Activated effector memory CD4-positive, alpha-beta T cell treated with Interleukin-2 at 50 U/mL for 16 hours (primary cell): ENCODE data around the gene TC2N.
"Not testable (repeated sequence)": the region's sequence is repeated elsewhere in the genome, so short reads cannot be mapped to it uniquely, and the experiment has no call there.

Source experiments
- DNase-seq: peaks from one replicate; pipeline ENCODE4 v3.0.0-alpha.2; 2020

The TC2N gene

DNA sequence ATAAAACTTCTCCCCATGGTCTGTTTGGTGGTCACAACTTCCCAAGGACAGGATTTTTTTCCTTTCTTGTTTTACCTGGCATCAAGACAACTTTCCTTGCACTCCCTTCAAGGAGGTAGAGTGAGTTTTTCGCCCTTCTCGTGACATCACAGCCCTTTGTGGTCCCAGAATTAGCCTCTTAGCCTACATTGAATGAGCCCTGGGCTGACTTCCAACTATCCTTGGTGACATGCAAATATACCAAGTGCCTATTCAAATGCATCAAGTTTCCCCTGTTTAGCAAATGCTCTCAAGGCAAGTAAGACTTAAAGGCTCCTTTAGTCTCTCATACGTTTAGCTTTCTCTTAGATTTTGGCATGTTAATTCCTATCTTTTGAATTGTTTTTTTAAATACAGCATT lies 36.6 kb downstream of the TC2N start:
- no peak for DNase-seq

DNA sequence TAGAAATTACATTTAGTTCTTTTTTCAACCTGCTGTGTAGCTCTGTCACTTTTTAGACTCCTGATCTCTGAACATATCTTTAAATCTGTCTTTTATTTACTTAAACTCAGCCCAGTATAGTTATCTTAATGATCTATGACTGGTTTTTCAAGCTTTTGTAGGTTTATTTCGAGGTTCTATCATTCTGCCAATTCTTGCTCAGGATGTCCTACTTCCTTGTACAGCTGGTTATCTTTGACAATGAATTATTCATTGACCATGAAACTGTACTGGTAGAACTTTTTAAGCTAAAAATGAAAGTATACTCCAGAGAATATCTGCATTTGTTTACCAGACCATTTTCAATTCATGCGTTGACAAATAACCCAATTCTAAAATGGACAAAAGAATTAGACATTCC lies 37.8 kb downstream of the TC2N start:
- DNase-seq, result no peak

DNA sequence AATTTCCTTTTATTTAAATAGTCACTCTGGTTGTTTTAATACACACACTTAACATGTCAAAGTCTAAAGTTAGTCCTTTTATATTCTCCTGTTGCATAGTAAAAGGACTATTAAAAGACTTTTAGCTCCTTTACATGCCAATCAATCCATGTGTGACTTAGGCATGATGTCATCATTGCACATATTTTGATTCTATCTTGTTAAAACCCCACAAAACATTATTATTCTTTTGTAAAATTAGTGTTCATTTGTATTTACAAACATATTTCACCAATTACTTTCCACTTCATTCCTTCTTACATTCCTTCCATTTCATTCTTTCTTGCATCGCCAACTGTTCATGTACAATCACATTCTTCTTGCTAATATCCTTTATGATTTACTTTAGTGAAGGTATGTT lies 39.6 kb downstream of the TC2N start:
- DNase-seq, result no peak

DNA sequence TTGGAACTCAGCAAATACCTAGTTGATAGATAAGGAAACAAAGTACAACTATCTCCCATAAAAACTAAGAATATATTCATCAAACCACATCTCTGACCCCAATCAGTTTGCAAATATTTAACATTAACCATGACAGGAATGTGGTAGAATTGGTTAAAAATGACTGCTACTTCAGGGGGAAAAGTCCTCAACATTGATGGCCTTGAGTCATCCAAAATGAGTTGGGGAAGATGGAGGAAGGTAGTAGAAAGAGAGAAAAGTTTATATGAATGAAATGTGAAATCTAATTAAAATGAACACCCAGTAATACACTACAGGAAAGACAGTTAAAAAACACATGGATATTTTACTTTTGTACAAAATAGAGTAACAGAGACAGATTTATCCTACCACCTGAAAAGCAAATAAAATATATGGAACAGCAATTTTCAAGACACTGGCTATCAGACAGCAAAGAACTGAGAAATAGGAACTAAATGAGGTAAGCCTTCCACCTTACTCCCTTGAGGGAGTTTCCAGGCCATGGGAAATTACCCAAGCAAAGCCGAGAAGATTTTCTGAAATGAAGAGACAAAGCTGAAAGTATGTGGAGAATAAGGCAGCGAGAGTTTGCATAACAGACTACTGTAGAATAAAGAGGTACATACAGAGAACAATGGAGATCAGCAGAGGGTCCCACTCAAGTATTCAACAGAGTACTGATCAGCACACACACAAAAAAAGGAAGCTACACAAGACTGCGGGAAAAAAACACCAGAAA lies 49.6 kb downstream of the TC2N start:
- DNase-seq, result no peak

DNA sequence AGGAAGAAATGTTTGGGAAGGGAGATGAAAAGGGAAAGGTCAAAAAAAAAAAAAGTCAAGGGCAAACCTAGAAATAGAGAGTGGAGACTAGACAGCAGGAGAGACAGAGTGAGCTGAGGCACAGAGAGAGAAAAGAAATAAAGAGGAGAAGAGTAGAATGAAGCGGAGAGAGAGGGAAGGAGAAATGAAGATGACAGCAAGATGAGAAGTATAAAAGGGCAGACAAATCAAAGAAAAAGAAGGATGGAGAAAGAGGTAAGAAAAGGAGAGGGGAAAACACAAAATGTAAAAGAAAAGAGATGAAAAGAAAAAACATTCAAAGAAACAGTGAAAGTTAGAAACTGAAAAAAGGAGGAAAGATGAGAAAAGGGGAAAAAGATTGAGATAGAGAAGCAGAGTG lies 53.0 kb downstream of the TC2N start:
- DNase-seq, result no peak

DNA sequence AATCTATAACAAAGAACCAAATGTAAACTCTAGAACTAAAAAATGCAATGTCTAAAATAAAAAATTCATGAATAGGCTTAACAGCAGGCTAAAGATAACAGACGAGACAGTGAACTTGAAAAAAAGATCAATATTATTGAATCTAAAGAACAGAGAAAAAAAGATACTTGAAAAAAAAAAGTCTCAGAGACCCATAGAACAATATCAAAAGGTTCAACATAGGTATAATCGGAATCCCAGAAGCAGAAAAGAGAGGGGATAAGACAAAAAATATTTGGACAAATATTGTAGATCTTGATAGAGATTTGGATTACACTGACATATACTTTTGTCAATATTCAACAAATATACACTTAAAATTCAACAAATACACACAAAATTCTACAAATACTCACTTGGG lies 56.6 kb downstream of the TC2N start:
- DNase-seq, result no peak

DNA sequence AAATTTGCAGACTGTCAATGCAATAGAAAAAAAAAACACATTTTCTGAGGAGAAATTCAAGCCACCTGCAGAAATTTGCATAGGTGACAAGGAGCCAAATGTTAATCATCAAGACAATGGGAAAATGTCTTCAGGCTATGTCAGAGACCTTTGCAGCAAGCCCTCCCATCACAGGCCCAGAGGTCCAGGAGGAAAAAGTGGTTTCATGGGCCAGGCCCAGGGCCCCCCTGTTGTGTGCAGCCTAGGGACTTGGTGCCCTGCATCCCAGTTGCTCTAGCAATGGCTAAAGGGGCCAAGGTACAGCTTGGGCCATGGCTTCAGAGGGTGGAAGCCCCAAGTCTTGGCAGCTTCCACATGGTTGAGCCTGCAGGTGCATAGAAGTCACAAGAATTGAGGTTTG lies 60.6 kb downstream of the TC2N start:
- DNase-seq, result no peak

DNA sequence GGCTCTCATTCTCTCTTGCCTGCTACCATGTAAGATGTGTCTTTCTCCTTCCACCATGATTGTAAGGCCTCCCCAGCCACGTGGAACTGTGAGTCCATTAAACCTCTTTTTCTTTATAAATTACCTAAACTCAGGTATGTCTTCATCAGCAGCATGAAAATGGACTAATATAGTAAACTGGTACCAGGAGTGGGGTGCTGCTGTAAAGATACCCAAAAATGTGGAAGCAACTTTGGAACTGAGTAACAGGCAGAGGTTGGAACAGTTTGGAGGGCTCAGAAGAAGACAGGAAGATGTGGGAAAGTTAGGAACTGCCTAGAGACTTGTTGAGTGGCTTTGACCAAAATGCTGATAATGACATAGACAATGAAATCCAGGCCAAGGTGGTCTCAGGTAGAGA lies 61.2 kb downstream of the TC2N start:
- DNase-seq, result not testable (repeated sequence)

DNA sequence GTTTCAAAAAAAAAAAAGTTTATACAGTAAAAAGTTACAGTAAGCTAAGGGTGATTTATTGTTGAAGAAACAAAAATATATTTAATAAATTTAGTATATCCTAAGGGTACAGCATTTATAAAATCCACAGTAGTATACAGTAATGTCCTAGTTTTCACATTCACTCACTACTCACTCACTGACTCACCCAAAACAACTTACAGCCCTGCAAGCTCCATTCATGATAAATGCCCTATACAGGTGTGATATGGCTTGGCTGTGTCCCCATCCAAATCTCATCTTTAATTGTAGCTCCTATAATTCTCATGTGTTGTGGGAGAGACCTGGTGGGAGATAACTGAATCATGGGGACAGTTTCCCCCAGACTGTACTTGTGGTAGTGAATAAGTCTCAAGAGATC lies 61.7 kb downstream of the TC2N start:
- no peak for DNase-seq

DNA sequence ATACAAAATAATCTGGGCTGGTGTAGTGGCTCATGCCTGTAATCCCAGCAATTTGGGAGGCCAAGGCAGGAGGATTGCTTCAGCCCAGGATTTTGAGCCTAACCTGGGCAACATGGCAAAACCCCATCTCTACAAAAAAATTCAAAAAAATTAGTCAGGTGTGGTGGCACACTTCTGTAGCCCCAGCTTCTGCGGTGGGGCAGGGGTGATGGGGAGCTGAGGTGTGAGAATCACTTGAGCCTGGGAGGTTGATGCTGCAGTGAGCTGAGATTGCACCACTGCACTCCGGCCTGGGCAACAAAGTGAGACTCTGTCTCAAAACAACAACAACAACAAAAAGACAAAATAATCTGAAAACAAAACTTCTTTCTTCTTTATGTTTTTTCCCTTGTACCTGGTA lies 66.0 kb downstream of the TC2N start:
- no peak for DNase-seq

DNA sequence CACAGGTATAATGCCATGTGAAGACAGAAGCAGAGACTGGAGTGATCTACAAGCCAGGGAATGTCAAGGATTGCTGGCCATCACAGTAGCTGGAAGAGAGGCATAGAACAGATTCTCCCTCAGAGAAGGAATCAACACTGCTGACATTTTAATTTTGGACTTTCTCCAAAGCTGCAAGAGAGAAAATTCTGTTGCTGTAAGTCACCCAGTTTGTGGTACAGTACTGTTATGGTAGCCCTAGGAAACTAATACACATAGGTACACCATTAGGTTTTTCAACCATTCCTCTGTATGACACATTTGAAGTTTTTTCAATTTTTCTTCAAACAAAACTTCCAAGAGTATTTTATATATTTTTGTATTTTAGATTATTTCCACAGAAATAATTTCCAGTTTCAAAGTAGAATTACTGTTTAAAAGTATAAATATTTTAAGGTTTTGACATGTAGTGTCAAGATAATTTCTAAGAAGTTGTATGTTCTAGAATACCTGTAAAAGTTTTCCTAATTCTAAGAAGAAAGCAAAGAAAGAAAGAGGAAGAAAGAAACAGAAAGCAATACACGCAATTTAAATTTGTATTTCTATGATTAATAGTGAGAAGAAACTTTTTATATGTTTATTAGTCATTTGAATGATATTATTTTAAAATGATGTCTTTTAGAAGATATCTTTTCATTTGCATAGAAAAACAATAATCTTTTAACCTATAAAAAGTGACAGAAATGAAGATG lies 70.6 kb downstream of the TC2N start:
- DNase-seq, result no peak

DNA sequence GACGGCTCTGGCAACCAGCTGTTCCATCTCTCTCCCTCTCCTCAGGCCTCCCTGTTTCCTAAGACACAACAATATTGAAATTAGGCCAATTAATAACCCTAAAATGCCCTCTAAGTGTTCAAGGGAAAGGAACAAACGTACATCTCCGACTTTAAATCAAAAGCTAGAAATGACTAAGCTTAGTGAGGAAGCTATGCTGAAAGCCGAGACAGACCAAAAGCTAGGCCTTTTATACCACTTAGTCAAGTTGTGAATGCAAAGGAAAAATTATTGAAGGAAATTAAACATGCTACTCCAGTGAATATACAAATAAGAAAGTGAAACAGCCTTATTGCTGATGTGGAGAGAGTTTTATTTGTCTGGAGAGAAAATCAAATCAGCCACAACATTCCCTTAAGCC lies 73.6 kb downstream of the TC2N start:
- no peak for DNase-seq

DNA sequence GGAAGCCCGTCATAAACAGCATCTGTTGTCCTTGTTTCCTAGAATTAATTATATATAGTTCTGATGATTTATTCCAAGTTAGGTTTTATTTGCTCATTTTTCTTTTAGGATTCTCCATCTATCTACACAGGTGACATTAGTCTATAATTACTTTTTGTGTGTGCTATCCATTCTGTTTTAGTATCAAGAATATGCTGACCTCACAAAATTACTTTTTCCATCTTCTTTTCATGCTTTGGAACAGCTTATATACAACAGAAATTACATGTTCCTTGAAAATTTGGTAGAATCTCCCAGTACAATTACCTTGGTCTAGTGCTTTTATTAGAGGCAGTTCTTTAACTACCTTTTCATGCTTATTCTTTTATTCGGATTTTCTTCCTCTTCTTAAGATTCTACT lies 81.1 kb downstream of the TC2N start:
- DNase-seq, result no peak

DNA sequence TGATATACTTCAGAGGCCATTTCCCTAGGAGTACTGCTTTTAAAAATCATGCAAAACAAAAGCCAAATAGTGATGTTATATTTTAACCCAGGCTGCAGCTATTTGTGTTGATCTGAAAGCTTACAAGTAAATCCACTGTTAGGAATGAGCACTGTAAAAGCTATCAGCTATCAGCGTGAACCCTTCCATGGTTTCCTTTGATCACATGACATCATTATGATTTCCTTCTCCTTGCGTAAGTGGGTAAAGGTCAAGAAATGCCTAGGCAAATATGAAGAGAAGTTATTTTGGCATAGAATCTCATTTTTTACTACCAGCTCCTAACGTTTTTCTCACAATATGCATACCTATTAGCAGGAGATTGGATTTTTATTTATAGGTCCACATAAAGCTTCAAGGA lies 86.9 kb downstream of the TC2N start:
- no peak for DNase-seq

DNA sequence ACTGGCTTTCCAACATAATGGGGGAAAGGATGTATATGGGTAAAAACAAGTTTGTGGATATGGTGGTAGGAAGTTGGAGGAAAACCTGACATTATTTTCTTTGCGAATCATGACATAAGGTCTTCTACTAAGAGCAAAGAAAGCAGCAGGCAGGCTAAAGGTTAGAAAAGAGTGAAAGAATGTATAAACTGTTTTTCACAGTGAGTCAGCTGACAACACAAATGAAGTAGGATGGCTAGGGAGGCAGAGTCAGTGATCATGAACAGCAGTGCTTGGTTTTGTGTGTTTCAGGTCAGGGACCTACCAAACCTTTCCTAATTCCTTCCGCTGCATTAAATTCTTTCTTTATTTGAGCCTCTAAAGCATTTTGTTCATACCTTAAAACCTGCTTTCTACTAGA lies 89.1 kb downstream of the TC2N start:
- DNase-seq, result no peak

DNA sequence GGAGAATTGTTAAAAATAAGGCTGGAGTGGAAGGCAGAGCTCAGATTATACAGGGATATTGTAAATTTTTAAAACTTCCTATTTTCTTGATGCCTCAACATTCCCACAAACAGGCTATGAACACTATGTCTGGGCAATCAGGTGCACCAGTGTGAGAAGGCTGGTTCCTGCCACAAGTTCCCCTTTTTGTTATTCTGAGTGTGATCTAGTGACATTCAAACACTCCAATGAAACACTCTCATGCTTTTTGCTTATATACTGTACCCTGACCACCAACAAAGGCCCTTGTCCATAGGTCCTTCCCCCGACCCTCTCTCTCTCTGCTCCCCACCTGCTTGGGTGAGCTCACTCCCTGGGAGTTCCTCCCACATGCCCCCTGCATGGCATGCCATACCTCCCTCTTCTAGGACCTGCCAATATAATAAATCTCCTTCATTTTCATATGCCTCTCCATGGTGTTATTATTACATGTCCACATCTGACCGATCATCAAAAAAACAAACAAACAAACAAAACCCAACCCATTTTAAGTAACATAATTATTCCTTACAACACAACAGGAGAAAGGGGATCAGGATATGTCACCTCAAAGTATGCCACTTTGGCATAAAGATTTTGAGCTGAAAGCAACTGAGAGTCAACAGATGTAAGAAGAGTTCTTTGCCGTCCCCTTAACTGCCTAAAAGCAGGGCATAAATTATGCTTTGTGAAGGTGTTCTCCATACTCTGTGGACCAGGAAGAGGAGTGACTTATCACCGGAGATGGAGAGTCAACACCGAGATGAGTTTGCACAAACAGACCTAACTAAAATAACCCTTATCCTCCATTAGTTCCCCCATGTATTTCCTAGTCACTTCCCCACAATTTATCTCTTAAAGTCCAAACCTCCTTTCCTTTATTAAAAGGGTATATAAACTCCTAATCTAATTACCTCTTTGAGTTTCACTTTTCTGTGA lies 92.9 kb downstream of the TC2N start:
- DNase-seq, result no peak

DNA sequence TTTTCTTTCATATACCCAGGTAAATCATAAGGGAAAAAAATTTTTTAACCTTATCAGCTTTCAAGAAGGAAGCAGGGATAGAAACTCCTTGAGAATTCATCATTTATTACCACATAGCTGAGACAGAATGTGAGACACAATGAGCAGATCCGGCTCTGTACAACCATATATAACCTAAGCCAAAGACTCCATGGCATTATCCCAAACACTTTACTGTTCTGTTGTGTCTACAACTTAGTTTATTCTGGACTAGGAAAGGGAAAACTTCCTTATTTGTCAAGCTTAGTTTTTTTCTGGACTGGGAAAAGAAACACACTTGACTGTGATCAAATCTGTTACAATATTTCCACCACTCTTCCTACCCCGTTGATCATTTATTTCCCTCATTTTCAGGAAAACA lies 97.2 kb downstream of the TC2N start:
- no peak for DNase-seq

DNA sequence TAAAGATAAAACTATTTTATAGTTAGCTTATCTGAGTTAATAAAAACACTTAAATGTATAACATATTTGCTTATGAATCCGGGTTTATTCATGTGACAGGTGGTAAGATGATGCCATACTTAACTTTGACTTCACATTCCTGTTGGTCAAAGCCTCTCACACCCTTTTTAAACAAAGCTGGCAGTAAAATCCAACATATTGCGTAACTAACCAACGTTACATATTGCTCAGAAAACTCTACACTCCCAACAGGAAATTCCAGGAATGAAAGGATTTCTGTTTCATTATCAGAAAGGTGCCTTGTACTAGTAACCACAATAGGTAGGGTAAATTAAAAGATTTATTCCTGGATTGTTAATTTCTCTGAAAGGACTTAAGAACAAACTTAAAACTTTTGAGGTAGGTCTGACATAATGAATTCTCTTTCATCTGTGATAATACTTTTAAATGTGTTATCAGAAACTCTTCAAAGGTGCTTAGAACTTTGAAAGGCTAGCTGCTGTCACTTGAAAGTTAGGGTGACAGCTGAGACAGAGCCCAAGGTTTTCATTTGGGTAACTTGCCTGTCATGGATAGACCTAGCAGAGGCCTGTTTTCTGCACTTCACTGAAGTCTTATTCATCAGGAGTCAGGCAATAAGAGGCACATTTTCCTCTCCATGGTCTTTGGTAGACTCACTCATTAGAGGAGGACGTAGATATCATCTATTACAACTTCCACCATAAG lies 111.6 kb downstream of the TC2N start:
- DNase-seq, result no peak

DNA sequence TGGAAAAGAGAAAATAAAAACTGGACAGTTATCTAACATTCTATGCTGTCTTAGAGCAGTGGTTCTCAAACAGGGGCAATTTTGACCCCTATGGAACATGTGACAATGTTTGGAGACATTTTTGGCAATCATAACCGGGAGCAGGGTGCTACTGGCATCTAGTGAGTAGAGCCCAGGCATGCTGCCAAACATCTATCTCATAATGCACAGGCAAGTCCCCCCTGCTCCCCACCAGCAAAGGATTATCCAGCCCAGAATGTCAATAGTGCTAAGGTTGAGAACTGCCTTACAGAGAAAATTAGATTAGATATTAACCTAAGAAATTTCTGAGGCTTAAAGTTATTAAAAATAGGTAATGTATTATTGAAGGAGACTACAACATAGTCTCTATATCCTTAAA lies 112.5 kb downstream of the TC2N start:
- DNase-seq, result no peak

DNA sequence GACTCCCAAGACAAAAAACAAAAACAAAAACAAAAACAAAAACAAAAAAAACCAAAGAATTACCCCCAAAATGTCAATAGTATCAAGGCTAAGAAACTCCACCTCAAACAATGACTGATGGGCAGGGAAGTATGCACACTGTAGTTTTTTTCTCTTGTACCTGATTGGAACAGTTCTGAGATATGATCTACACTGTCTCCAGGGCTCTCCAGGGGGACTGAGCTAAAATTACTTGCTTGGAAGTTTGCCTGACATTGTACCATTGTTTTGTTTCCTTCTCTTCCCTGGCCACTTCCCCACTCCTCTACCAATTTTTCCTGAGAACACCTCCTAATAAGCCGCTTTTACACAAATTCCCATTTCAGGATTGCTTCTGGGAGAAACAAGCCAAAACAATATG lies 113.2 kb downstream of the TC2N start:
- no peak for DNase-seq

DNA sequence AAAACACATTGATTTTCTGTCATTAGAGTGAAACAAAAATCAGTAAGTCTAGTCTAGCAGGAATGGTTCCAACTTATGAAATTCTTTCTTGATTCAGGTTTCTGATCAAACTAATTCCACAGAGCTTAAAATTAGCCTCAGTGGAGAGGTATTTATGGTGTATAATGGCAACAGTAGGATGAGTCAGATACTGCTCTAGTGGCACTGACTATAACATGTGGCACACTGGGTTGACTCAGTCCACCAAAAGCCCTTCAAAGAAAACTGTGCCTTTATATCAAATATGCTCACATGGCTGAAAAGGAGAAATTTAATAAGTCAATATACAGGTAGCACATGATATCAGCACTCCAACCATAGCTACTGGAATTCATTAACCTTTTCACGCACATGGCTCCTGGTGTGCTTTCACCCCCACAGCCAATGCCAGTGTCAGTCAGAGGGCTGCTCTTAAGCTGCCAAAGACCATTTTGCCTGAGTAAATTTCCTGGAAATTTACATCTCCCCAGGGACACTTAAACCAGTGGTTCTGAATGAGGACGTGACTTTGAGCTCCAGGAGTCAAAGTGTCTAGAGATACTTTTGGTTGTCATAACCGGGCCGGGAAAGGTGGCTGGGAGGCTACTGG lies 113.7 kb downstream of the TC2N start:
- no peak for DNase-seq

DNA sequence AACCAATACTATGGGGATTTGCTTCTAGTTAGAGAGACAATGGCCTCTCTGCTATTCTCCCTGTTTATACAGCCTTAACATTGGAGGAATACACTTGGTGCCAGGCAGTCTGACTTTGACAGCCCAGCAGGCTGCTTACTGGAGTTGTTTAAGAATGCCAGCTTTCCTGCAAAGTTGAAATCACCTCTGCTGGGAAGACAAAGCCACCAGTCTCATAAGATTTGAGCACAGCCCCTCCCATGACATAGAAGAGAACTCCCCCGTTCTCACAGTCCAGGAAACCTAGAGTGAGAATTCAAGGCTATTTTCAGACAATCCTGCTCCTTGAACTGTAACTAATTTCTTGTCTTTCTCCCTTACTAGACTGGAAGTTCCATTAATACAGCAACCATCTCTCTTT lies 114.4 kb downstream of the TC2N start:
- DNase-seq, result no peak

DNA sequence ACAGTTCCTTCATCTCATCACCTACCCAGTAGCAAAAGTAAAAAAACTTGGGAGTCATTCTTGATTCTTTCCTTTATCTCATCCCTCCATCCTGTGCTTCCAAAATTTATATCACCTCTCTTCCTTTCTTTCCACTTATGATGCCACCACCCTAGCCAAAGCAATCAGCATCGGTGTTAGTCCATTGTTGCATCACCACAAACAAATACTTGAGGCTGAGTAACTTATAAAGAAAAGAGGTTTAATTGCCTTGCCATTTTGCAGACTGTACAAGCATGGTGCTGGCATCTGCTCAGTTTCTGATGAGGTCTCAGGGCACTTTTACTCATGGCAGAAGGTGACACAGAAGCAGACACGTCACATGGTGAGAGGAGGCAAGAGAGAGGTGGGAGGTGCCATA lies 115.6 kb downstream of the TC2N start:
- no peak for DNase-seq
